GM18526 (cell line): ENCODE results near the gene DOCK1.

ENCODE experiments used
- POLR2A ChIP-seq: IDR thresholded peaks from 3 replicates; pipeline ENCODE4 v1.6.1; 2011; ENCODE audit not compliant: insufficient read length; ENCODE audit errors: extremely low read depth

DOCK1 gene

GRCh38 chr10:126914561-126914960 lies 9.3 kb downstream of the DOCK1 start:
- TF ChIP-seq POLR2A: no peak

- TF ChIP-seq POLR2A: no peak
Observed at GRCh38 chr10:126917375-126917774, 12.1 kb downstream of the DOCK1 start.

- TF ChIP-seq POLR2A: no peak
Observed at GRCh38 chr10:126917975-126918908, 13.0 kb downstream of the DOCK1 start.

- TF ChIP-seq POLR2A: no peak
Observed at GRCh38 chr10:126919426-126919825, 14.2 kb downstream of the DOCK1 start.

GRCh38 chr10:126921162-126921561 lies 15.9 kb downstream of the DOCK1 start:
- no peak for TF ChIP-seq POLR2A

- TF ChIP-seq POLR2A: no peak
Observed at GRCh38 chr10:126921974-126922525, 16.8 kb downstream of the DOCK1 start.

GRCh38 chr10:126924180-126924914 lies 19.1 kb downstream of the DOCK1 start:
- no peak for TF ChIP-seq POLR2A

GRCh38 chr10:126924915-126925300 lies 19.7 kb downstream of the DOCK1 start:
- TF ChIP-seq POLR2A: no peak

GRCh38 chr10:126926568-126926967 lies 21.3 kb downstream of the DOCK1 start:
- TF ChIP-seq POLR2A: no peak

- no peak for TF ChIP-seq POLR2A
Observed at GRCh38 chr10:126927799-126928198, 22.6 kb downstream of the DOCK1 start.

- TF ChIP-seq POLR2A: no peak
Observed at GRCh38 chr10:126928274-126928673, 23.0 kb downstream of the DOCK1 start.

- TF ChIP-seq POLR2A: no peak
Observed at GRCh38 chr10:126929391-126929790, 24.2 kb downstream of the DOCK1 start.

GRCh38 chr10:126930131-126930882 lies 25.1 kb downstream of the DOCK1 start:
- no peak for TF ChIP-seq POLR2A

GRCh38 chr10:126930883-126931503 lies 25.8 kb downstream of the DOCK1 start:
- no peak for TF ChIP-seq POLR2A

- no peak for TF ChIP-seq POLR2A
Observed at GRCh38 chr10:126931544-126931943, 26.3 kb downstream of the DOCK1 start.
